ENCODE data around the gene ALG9.

GRCh38 chr11:111906680-111907079, 35.3 kb upstream of the ALG9 start:
- TF ChIP-seq CTCF (IDR thresholded peaks at IDR 0.05; ENCODE audit: insufficient read depth, low read depth, low read length) (no peak), EZH2 (IDR thresholded peaks at IDR 0.05; ENCODE audit: insufficient read depth, low read length) (no peak)
